ENCODE measurements around the gene CHIT1.
"Not testable (repeated sequence)": the region's sequence is repeated elsewhere in the genome, so short reads cannot be mapped to it uniquely, and the experiment has no call there.

The CHIT1 gene

DNA sequence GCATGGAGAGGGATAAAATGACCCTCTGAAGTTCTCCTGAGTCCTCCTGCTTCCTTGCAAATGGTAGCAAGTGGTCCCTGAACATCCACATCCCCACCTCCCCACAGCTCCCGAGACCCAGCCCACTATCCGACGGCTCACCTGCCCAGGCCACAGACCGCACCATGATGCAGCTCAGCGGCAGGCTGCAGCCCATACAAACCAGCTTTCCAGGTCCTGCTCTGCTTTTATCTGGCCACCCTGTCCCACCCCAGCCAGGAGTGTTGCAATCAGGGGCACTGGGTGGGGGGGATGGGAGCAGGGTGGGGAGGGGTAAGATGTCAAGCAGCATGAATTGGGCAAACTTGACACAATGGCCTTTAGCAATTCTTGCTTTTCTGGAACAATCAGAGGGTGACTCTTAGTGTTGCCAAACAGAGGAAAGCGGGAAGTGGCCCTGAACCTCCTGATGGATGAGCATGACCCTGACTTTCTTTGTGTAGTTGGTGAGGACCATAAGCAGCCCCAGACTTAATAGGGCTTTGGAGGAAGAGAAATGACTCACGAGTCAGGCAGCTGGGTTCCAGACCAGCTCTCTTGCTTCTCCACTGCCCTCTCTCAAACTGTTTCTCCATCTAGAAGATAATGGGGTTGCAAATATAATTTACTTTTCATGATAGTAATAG lies at the start of gene CHIT1:
TSS of gene CHIT1 (minus strand) at position 203 of the 665 bp plus-strand sequence. CDS start at position 166, 37 bp downstream.
- DNase-seq = no peak

DNA sequence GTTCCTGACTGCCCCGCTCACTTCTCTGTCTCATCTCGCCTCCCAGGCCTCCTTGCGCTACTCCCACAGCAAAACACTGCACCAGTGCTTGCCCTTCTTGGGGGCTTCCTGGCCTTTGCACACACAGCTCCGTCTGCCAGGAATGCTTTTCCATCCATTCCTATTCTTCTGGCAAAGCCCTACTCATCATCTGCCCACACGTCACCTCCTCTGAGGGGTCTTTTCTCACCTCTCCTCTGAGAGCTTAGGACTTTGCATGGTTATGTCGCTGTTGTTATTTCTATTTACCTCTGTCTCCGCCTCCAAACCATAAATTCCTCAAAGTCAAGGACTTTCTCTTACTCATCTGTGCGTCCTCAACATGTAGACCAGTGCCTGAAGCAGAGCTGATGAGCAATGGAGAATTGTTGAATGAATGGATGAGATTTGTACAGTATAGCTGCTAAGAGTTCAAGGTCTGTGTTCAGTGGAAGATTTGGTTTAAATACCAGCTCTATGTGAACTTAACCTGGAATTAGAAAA lies 49.5 kb upstream of the CHIT1 start:
- no peak for DNase-seq

DNA sequence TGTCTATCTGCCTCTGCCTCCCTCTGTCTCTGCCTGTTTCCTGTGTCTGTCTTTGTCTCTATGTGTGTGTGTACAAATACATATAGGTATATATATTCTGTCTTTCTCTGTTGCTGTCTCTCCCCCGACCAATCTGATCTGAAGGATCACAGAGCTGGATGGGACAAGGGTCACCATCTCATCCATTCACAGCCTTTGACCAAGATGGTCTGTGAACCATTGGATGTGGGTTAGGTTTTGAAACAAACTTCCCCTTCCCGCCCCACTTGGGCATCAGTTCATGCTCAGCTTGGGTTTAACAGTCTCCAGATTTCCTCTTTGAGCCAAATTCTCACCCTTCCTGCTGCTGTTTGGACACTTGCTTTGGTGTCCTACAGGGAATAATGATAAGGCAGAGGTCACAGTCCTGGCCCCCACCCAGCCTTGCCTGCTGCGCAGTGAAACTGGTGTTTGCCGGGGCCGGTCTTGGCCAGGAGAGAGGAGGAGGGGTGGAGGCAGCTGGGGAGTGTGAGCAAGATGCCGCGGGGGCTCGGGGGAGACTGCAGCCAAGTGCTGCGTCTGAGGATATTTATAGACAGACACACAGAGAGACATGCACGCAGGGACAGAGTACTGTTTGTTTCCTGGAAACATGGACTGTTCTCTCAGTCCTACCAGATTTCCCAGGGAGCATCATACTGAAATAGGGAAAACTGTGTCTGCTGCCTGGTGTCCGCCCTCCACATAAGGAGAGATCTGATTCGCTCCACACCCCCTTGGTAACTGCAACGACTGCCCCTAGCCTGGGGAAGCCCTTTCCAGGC lies 48.8 kb upstream of the CHIT1 start:
- DNase-seq = no peak

DNA sequence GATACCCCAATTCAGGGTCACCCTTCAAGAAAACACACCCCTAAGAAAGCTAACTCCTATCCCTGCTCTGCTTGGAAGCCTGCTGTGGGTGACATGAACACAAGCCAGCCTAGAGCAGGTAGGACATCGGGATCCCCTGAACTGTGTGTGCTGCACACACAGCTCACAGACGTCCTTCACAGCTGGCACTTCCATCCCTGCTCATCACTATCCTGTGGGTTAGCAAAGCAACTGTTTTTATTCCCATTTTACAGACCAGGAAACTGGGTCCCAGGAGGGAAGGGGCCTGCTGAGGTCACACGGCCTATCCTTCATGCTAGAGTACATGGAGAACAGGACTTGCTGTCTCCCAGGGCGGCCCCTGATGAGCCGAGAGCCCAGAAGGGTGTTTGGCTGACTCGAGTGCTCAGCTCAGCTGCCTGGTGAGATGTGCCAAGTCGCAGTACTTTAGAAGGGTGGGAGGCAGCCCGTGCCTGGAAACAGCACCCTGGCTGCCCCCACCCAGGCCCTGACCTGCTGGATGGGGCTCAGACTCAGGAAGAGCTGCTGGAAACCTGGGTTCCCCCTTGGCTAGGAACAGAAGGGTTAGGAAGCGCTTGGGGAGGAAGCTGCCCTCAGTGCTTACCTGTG lies 47.6 kb upstream of the CHIT1 start:
- DNase-seq = no peak

DNA sequence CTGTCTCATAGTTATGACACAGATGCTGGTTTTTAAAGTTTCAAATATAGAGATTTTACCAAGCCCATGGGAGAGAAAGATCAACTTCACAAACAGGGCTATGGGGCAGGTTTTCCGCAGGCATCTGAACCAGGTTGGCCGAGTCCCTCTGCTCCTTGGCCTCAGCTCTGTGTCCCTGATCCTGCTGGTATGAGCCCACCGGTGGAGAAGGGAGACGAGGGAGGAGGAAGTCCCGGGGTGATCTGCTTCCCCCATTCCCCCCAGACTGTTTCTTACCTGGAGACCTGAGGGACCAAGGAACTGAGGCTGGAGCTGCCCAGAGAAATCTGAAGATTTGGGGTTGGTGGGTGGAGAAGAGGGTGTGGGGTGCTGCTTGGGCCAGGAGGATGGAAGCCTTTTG lies 46.9 kb upstream of the CHIT1 start:
- no peak for DNase-seq

DNA sequence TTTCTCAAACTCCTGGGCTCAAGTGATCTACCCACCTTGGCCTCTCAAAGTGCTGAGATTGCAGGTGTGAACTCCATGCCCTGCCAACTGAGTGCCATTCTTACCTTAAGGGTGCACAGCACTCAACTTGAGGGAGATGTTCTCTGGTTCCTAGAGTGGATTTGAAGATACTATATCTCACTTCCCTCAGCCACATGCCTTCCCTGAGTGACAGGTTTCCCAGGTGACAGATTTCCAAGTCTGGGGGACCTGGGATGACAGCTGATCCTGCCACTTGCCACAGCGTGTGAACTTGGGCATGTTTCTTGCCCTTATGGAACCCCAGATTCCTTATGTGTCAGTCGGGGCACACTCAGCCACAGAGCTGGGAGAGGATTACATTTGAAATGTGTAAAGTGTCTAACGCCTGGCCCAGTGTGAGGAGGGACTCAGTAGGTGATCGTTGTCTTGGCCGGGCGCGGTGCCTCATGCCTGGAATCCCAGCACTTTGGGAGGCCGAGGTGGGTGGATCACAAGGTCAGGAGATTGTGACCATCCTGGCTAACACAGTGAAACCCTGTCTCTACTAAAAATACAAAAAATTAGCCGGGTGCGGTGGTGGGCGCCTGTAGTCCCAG lies 46.3 kb upstream of the CHIT1 start:
- DNase-seq = no peak

DNA sequence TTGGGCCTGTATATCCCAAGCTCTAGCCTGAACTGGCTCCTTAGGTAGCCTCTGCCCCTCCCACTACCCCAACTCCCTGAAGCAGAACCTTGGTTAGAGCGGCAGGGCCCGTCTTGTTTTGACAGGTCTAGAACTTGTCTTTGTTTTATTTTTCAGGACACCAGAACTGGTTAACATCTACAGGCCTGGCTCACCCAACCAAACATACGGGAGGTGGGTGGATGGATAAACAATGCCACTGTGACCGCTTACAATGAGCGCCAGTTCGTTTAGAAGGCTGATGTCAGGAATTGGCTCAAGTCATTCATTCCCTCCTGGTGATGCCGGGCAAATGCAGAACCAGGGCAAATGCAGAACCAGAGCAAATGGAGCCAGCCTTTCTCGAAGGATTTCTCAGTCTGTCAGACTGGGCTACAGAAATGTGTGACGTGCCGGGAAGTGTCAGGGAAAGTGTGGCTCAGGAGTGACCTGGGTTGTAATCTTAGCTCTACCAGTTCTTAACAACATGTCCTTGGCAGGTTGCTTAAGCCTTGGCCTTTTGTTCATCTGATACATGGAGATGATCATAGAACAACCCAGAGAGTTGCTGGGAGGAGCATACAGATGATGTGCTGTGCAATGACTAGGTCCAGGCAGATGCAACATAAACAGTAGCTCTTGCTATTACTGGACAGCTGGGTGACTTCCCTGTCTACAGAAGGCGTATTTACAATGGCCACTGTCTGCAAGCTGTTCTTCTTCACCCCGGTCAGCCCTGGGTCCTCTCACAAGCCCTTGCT lies 45.3 kb upstream of the CHIT1 start:
- no peak for DNase-seq

DNA sequence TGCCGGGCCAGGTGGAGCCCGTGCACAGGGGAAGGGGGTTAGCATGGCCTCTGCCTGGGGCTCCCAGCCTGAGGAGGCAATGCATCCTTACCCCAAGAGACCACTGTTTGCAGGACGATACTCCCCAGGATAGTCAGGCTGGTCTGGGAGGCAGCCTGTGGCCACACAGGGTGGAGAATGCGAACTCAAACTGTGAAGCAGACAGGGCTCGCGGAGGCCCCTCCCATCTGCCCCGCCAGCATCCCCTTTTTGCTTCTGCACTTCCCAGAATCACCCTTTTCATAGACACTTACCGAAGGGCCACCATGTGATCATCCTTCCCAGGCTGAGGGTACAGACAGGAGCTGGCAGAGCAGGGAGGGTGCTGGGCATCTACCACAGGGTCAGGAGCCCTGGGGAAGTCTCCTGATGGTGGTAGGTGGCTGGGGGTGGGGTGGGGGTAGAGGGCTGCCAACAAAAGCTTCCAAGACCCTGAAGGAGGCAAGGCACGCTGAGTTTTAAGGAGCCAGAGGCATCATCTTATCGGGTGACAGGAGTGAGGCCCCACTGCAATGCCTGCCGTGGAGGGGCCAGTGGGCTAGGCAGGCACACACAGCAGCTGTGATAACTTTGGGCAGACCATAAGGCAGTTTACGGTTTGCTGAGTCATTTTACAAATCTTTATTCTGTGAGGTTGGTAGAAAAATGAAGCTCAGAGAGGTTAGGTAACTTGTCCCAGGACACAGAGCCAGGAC lies 44.6 kb upstream of the CHIT1 start:
- no peak for DNase-seq

DNA sequence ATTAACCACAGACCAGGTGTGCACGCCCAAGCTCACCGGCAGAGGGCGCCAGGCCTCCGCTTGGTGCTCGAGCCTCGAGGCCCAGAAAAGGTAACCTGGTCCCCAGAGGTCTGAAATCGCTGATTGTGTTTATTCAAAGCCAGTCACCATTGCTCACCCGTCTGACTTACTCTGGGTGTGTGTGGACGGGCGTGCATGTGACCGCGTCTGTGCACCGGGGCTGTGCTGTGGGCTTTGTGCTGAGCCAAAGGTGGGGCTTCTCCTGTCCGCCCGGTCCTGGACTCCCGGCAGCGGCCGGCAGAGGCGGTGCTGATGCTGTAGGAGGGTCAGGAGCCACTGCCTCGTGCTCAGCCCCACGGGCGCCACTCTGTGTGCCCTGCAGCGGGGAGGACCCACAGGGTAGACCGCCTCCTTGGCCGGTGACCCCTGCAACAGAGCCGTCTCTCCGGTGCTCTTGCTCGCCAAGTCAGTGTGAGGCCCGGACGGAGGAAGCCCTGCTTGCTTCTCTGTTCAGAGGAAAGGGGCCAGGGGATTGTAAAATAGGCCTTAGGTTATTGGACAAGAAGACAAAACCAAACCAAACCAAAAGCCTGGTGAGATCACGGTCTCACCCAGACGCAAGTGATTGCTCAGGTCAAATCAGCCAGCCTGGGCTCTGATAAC lies 43.9 kb upstream of the CHIT1 start:
- DNase-seq = peak; percentile 89

DNA sequence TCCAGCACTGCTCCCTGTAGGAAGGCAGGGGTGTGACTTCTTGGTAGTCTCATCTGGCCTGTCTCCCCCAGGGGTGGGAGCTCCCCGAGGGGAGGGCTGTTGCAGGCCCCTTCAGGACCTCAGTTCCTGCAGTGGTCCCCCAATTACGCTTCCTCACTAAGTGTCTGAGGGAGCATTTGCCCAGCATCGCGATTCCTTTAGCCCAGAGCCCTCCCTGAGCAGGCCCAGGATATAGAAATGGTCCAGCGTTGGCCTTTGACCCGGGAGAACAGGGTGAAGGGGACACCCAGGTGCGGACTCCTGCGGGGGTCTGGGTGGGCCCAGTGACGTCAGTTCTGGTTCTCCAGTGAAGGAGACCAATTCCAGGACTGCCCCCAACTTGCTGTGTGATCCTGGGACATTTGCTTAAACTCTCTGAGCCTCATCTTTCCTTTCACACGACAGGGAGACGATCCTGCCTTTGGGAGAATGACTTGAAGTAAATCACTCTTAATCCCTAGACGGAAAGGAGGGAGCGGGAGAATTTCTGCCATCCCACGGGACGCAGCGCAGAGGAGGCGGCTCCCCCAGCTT lies 43.2 kb upstream of the CHIT1 start:
- DNase-seq = no peak

DNA sequence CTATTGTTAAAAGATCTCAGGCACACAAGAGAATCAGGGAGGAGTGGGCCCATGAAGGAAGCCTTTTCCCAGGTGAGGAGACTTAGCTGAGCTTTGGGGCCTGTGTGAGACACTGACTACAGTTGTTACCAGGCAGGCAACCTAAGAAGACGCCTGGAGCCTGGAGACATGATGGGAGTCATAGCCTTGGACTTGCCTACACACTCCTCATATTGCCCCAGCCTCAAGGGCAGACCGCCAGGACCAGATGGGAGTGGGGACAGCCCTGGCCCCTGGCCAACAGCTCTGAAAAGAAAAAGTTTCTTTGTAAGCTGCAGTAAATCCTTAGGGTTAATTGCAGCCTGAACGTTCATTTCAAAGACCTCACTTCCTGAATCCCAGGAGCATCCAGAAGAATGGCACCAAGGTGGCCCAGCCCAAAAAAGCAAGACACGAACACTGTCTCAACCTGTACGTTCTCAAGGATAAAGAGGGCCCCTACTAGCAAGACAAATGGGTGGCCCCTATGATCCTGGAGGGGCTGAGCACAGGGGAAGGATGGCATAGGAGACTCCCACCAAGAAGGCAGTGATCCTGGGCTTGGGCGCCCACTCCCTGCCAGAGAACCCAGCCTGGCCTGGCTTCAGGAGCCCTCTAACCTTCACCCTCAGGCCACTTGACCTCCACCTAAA lies 42.6 kb upstream of the CHIT1 start:
- DNase-seq = peak; percentile 30

DNA sequence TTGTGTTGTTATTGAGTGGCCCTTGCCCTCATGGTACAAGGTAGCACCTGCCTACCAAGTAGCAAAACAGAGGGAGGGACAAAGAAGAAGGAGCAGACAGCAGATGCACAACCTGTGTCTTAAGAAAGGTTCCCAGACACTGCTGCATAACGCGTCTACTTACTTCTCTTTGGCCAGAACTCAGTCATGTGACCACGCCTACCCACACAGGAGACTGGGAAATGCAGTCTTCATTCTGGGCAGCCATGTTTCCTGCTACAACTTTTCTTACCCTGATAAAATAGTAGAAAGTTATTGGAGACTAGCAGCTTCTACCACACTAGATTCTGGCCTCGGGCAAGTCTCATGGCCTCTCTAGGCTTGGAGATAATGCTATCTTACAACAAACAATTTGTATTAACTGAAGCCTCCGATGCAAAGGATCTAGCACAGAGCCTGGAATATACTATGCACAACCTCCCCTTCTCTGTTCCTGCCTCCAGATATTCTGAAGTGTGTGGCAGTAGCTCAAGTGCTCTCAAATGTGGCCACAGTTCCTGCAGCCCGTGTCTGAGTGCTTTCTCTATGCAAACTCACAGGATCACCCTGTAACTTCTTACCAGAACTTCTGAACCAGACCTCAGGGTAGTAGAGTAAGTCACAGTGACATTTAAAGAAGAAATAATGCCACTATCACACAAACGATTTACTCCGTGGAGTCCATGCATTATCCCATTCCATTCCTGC lies 41.7 kb upstream of the CHIT1 start:
- peak; percentile 86 for DNase-seq

DNA sequence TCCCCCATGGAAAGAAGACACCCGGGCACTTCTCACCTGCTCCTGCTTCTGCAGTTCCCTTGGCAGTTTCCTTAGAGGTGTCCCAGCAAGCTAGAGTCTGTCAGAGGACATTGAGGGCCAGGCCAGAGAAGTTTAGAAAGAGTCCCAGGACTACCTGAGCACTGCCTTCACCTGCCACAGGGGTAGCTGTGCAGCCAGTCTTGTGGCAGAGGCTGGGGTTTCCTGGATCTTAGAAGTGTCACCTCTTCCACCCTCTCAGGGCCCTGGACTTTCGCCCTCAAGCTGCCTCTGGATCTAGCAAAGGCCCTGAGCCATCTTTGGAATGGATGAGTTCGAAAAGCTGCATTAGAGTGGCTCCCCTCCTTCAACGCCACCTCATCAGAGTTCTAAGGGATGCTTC lies 41.0 kb upstream of the CHIT1 start:
- no peak for DNase-seq

DNA sequence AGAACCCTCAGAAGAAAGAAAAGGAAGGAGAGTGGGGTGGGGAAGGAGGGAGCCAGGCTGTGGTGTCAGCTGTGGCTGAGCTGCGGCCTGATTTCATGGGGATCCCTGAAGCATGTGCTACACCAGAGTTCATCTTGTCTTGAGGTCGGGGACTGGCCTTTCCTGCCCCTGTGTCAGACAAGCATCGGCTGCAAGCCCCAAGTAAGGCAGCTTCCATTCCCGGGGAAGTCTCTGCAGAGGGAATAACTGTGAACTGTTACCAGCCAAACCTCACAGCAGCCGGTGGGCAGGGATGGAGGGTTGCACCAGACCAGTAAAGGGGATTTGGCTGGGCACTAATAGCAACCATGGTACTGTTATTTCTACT lies 40.2 kb upstream of the CHIT1 start:
- DNase-seq = no peak

DNA sequence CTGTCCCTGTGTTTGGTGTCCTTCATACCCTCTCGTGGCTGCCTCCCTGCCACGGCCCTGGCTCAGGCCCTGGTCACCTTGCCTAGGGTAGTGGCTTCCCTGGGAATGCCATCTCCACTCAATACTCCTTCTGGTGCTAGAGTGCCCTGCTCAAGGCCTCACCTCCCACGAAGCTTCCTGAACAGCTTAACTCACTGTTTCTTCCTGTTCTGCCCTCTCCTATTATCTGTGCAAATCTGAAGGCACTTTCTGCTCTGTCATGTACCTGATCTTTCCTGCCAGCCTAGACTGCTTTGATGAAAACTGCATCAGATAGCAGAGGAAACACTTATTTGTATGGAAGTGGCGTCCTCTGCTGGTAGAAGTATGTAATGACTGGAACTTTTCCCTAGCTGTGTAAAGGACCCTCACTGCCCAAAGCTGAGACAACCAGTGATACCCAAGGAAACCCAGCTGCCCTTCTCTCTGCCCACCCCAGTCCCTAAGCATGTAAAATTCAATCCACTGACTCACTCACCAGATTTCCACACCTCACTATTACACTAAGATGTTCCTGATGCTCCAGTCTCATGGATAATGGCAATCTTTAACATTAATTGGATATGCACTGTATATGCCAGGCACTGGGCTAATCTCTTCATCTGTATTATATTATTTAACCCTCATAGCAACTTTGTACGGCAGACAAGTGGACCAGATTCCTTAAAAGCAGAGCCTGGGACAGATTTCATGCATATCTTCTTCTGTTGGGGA lies 39.6 kb upstream of the CHIT1 start:
- DNase-seq = peak; percentile 84

DNA sequence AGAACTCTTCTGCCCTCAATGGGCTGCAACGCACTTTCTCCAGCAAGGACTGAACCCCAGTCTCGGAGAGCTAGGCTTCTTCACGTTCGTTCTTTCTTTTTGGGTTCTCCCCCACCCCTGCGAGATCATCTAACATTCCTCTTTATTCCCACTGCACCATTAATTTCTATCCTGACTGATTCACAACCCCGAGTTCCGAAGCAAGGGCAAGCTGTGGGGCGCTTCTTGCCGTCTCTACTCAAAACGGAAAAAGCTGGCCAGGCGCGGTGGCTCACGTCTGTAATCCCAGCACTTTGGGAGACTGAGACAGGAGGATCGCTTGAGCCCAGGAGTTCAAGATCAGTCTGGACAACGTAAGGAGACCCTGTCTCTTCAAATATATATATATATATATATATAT lies 38.4 kb upstream of the CHIT1 start:
- no peak for DNase-seq

DNA sequence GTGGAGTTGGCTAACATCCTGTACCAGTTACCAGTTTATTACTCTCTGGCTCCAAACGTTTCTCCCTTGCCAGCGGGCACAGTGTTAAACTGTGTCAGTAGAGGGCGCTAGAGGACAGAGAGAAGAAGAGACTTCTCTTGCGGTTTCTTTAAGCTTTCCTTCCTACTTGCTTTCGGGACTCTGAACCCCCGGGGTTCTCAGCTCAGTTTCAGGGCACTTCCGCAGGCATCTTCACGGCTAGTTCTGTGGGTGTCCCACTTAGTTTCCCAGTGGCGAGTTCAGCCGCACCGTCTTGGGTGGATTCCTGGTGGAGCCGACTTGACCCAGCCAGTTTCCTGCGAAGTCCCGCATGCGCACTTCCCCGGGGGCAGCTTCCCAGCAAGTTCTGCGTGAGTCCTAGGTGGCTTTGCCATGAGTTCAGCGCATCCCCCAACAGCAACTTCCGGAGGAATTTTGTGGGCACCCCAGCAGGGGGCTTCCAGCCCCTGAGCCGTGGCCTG lies 37.9 kb upstream of the CHIT1 start:
- peak; percentile 76 for DNase-seq

DNA sequence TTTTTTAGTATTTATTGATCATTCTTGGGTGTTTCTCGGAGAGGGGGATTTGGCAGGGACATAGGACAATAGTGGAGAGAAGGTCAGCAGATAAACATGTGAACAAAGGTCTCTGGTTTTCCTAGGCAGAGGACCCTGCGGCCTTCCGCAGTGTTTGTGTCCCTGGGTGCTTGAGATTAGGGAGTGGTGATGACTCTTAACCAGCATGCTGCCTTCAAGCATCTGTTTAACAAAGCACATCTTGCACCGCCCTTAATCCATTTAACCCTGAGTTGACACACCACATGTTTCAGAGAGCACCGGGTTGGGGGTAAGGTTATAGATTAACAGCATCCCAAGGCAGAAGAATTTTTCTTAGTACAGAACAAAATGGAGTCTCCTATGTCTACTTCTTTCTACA lies 36.7 kb upstream of the CHIT1 start:
- DNase-seq = not testable (repeated sequence)

DNA sequence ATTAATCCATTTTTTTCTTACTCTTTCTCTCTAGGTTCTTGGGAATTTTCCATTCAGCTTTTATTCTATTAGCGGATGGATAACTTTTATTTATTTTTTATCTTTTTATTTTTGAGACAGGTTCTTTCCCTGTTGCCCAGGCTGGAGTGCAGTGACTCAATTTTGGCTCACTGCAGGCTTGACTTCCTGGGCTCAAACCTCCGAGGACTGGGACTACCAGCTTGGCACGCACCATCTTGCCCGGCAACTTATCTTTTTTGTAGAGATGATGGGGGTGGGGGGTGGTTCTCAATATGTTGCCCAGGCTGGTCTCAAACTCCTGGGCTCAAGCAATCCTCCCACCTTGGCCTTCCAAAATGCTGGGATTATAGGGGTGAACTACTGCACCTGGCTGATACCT lies 36.1 kb upstream of the CHIT1 start:
- DNase-seq = no peak
